ENCODE data around the gene SLC17A2.

Gene SLC17A2

DNA sequence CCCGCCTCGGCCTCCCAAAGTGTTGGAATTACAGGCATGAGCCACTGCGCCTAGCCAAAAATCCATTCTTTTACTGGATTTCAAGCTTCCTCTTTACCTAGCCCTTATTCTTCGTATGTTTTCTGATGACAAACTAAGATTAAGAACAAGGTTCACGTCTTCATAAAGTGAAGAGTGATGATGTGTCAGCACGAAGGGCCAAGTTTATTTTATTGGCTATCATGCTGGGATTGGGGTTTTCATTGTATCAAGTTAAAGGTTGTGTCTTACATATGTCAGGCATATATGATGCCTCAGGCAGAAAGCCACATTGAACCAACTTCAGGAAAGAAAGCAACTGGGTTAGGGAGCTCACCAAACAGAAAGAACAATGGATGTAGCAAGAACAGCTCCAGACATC, 36.7 kb downstream of the SLC17A2 start:
- TF ChIP-seq CTCF (IDR thresholded peaks at IDR 0.05; ENCODE audit: low read depth, low read length) = no peak
- H3K4me3 ChIP-seq (ENCODE audit: low read depth, low read length) = no peak overlapping the region

DNA sequence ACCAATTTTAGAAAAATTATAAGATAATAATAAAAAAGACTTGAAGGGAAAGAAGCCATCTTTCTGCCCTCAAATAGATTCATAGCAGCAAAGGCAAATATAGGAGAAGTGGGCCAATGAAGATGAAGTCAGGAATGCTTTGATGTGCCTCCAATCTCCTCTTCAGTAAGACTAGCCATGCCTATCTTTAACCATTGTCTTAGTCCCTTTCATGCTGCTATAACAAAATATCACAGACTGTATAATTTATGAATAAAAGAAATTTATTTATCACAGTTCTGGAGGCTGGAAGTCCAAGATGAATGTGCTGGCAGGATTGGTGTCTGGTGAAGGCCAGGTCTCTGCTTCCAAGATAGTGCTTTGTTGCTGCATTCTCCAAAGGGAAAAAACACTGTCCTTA, 37.6 kb downstream of the SLC17A2 start:
- H3K4me3 ChIP-seq (ENCODE audit: low read depth, low read length) = no peak overlapping the region
- no peak for TF ChIP-seq CTCF (IDR thresholded peaks at IDR 0.05; ENCODE audit: low read depth, low read length)

DNA sequence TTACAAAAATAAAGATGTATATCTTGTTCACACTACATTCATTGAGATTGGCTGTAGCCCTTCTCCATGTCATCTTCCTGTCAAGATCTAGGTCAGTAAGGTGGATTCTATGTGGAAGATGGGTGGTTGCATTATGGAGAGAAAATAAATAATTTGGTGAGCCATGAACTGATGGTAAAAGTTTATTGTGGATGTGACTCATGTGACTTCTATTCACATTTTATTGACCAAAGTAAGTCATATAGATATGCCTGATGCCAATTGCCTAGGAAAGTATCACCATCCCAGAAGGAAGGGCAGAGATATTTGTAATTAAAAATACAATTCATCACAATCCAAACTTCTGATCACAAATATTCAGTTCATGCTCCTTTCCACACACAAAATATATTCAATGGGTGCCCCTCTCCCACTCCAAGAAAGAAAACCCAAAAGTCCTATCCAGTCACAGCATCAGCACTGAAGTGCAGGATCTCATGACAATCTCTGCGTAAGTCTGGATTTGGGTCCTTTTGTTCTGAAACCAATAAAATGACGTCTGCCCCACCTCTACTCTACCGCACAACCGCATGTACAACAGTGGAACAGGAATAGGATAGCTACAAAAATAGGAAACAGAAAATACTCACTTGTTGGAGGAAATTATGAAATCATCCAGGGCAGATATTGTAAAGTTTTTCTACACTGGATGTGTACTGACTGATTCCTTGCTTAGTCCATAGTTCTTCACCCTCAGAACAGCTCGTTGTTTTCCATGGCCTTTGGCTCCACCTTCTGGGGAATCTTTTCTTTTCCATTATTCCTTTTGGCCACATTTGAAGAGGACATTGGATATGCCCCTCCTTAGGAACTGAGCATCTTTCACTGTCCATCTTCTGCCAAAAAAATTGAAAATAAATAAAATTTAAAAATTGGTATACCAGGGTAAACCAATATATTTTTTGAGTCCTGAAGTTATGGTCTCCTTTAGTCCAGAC, 40.3 kb downstream of the SLC17A2 start:
- H3K4me3 ChIP-seq (ENCODE audit: low read depth, low read length) = no peak overlapping the region
- TF ChIP-seq CTCF (IDR thresholded peaks at IDR 0.05; ENCODE audit: low read depth, low read length) = no peak

DNA sequence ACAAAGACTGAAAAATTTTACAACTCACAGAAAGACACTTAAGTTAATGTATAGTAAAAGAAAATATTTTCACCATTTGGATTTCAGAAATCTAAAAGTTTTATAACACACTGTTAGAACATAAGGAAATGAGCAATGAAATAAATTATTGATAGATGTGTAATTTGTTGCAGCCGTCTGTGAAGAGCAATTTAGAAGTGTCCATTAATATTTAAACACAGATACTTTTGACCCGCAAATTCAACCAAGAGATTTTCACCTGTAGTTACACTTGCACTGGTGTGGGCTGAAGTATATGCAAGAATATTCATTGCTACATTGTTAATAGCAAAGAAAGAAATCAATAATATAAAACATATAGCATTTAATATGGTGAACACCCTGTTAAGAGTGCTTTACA, 41.9 kb downstream of the SLC17A2 start:
- no peak for TF ChIP-seq CTCF (IDR thresholded peaks at IDR 0.05; ENCODE audit: low read depth, low read length)
- H3K4me3 ChIP-seq (ENCODE audit: low read depth, low read length) = no peak overlapping the region

DNA sequence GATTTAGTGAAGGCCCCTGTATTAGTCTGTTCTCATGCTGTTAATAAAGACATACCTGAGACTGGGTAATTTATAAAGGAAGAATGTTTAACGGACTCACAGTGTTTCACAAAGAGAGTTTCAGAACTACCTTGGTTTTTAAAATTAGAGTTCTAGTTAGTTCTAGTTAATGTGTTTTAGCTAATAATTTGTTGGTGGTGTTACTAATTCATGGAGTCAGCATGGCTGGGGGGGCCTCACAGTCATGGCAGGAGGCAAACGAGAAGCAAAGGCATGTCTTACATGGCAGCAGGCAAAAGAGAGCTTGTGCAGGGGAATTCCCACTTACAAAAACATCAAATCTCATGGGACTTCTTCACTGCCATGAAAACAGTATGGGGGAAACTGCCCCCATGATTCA, 44.4 kb downstream of the SLC17A2 start:
- no peak overlapping the region for H3K4me3 ChIP-seq (ENCODE audit: low read depth, low read length)
- no peak for TF ChIP-seq CTCF (IDR thresholded peaks at IDR 0.05; ENCODE audit: low read depth, low read length)

DNA sequence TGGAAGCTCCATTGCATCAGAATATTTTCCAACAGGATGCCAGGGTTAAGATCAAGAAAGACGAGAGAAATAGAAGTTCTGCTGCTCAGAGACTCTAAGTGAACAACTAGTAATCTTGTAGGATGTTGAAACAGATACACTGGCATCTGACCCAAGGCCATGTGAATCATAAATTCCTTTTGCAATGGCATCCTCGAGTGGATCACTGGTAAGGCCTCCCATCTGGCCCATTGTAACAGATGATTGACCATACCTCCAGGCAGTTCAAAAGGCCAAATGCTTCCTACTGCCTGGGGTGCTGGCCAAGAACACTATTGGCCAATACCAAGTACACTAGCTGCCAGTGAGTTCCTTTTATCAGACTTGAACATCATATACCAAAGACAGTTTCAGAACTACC, 46.5 kb downstream of the SLC17A2 start:
- TF ChIP-seq CTCF (IDR thresholded peaks at IDR 0.05; ENCODE audit: low read depth, low read length) = no peak
- H3K4me3 ChIP-seq (ENCODE audit: low read depth, low read length) = no peak overlapping the region

DNA sequence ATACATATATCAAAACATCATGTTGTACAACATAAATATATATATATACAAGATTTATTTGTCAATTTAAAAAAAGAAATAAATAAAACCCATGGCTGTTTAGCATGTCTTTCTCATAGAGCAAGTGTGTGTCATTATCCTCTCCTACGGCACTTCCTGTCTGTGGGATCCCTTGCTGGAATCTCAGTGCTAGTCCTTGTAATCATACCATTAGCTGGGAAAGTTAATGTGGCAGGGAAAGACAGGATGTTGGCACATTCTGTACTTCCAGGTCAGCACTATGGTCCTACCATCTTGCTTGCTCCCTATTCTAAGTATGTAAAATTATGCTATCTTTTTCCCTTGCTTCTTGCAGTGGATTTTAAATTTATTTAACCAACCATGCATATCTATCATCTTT, 47.0 kb downstream of the SLC17A2 start:
- TF ChIP-seq CTCF (IDR thresholded peaks at IDR 0.05; ENCODE audit: low read depth, low read length) = no peak
- H3K4me3 ChIP-seq (ENCODE audit: low read depth, low read length) = no peak overlapping the region

Measured in WI38 (cell line).